ENCODE data around the gene MSMB. TPM values are rescaled to one million over a fixed set of nuclear protein-coding genes. Genes with fewer than 3 reads are reported as not detected.
"Not testable (repeated sequence)": the region's sequence is repeated elsewhere in the genome, so short reads cannot be mapped to it uniquely, and the experiment has no call there.

Gene MSMB
- total RNA-seq, 1 donor from 2014 or later, result not detected

GRCh38 chr10:46091828-46092523 is 45.9 kb upstream of the MSMB start:
- Mint-ChIP-seq H3K4me1 (ENCODE audit: unreplicated experiment) (peaks cover 17% of the 10 kb centered on the region), H3K27ac (ENCODE audit: unreplicated experiment) (no peak overlapping the region), H3K9me3 (ENCODE audit: unreplicated experiment) (no peaks in the 10 kb centered on the region), H3K4me3 (ENCODE audit: unreplicated experiment) (no peak overlapping the region), H3K27me3 (ENCODE audit: unreplicated experiment) (peaks cover 6% of the 10 kb centered on the region), H3K36me3 (ENCODE audit: low read depth, unreplicated experiment) (no peaks in the 10 kb centered on the region)
- TF ChIP-seq, protein P1, sequence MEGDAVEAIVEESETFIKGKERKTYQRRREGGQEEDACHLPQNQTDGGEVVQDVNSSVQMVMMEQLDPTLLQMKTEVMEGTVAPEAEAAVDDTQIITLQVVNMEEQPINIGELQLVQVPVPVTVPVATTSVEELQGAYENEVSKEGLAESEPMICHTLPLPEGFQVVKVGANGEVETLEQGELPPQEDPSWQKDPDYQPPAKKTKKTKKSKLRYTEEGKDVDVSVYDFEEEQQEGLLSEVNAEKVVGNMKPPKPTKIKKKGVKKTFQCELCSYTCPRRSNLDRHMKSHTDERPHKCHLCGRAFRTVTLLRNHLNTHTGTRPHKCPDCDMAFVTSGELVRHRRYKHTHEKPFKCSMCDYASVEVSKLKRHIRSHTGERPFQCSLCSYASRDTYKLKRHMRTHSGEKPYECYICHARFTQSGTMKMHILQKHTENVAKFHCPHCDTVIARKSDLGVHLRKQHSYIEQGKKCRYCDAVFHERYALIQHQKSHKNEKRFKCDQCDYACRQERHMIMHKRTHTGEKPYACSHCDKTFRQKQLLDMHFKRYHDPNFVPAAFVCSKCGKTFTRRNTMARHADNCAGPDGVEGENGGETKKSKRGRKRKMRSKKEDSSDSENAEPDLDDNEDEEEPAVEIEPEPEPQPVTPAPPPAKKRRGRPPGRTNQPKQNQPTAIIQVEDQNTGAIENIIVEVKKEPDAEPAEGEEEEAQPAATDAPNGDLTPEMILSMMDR (IDR thresholded peaks at IDR 0.05; ENCODE audit: unreplicated experiment), result no peak
- no peak for DNase-seq (ENCODE audit: low spot score)

GRCh38 chr10:46091080-46091827 is 45.2 kb upstream of the MSMB start:
- DNase-seq (ENCODE audit: low spot score), result no peak
- H3K27me3 Mint-ChIP-seq (ENCODE audit: unreplicated experiment), result peaks cover 3% of the 10 kb centered on the region
- no peaks in the 10 kb centered on the region for H3K9me3 Mint-ChIP-seq (ENCODE audit: unreplicated experiment)
- TF ChIP-seq, protein P1 (IDR thresholded peaks at IDR 0.05; ENCODE audit: unreplicated experiment), result no peak
- H3K4me1 Mint-ChIP-seq (ENCODE audit: unreplicated experiment), result peaks cover 10% of the 10 kb centered on the region
- peak overlapping the region; percentile 55 for H3K27ac Mint-ChIP-seq (ENCODE audit: unreplicated experiment)
- H3K36me3 Mint-ChIP-seq (ENCODE audit: low read depth, unreplicated experiment), result no peaks in the 10 kb centered on the region
- no peak overlapping the region for H3K4me3 Mint-ChIP-seq (ENCODE audit: unreplicated experiment)

DNA sequence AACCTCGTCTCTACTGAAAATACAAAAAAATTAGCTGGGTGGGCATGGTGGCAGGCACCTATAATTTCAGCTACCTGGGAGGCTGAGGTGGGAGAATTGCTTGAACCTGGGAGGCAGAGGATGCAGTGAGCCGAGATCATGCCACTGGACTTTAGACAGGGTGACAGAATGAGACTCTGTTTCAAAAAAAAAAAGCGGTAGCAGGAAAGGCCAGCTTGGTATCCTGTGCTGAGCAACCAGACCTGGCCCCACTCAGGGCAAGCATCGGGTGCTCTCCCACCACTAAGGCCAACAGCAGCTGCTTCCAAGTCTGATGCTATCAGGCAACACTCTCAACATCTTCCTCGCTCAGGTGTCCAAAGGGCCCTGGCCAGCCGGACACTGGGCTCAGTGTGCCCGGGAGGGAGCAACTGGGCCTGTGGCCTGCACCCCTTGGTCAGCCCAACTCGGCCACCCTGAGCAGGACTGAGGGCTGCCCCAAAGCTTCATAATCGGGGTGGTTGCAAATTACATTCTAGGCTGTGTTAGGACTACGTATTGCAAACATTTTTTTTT is 44.3 kb upstream of the MSMB start:
- peaks cover 8% of the 10 kb centered on the region for H3K4me1 Mint-ChIP-seq (ENCODE audit: unreplicated experiment)
- TF ChIP-seq, protein P1 (IDR thresholded peaks at IDR 0.05; ENCODE audit: unreplicated experiment), result no peak
- H3K9me3 Mint-ChIP-seq (ENCODE audit: unreplicated experiment), result no peaks in the 10 kb centered on the region
- peaks cover 2% of the 10 kb centered on the region for H3K27me3 Mint-ChIP-seq (ENCODE audit: unreplicated experiment)
- H3K4me3 Mint-ChIP-seq (ENCODE audit: unreplicated experiment), result no peak overlapping the region
- no peak for DNase-seq (ENCODE audit: low spot score)
- peak overlapping the region; percentile 55 for H3K27ac Mint-ChIP-seq (ENCODE audit: unreplicated experiment)
- no peaks in the 10 kb centered on the region for H3K36me3 Mint-ChIP-seq (ENCODE audit: low read depth, unreplicated experiment)

DNA sequence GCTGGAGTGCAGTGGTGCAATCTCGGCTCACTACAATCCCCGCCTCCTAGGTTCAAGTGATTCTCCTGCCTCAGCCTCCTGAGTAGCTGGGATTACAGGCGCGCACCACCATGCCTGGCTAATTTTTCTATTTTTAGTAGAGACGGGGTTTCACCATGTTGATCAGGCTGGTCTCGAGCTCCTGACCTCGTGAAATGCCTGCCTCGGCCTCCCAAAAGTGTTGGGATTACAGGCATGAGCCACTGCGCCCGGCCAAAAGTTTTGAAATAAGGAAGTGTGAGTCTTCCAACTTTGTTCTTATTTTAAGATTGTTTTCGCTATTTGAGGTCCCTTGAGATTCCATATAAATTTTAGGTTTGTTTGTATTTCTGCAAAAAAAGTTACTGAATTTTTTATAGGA is 41.3 kb upstream of the MSMB start:
- not testable (repeated sequence) for DNase-seq (ENCODE audit: low spot score)

DNA sequence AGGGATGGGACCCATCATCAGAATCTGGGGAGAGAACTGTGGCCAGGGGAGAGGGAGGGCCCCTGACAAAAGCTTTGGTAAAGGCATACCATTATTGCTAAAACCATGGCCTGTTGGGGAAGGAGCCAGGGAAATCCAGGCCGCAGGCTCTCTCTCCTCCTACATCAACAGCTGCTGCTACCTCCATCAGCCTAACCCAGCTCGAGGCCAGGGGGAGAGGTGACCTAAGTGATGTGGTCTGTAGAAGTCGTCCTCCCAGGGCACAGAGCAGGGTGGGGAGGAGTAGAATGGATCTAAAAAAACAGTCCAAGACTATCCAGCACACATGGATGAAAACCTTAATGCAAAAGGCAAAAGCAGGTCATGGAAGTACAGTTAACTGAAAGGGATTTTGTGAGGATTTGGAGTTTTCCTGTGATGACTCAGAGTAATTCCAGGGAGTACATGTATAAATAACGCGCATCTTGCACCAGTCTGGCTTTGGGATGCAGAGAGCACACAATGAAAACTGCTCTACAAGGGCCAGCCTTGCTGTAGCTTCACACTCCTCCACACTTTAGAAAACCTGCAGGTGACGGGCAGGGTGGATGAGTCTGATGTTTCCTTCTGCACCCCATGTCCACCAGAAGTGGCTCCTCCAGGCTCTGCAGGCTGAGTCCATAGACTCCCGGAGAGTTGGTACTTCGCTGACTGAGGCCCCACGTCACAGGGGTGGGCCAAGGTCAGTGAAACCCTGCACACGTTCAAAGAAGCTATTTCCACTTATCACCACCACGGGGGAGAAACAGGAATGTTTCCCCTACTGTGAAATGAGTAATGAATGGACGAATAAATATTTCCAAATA is 38.5 kb upstream of the MSMB start:
- H3K27ac Mint-ChIP-seq (ENCODE audit: unreplicated experiment), result no peak overlapping the region
- no peaks in the 10 kb centered on the region for H3K4me1 Mint-ChIP-seq (ENCODE audit: unreplicated experiment)
- H3K27me3 Mint-ChIP-seq (ENCODE audit: unreplicated experiment), result peaks cover 3% of the 10 kb centered on the region
- no peaks in the 10 kb centered on the region for H3K9me3 Mint-ChIP-seq (ENCODE audit: unreplicated experiment)
- no peak for DNase-seq (ENCODE audit: low spot score)
- TF ChIP-seq, protein P1 (IDR thresholded peaks at IDR 0.05; ENCODE audit: unreplicated experiment), result no peak
- H3K36me3 Mint-ChIP-seq (ENCODE audit: low read depth, unreplicated experiment), result no peaks in the 10 kb centered on the region
- H3K4me3 Mint-ChIP-seq (ENCODE audit: unreplicated experiment), result no peak overlapping the region

More for the DNA sequence above, 41.3 kb upstream of the MSMB start:
- H3K27ac Mint-ChIP-seq (ENCODE audit: unreplicated experiment); H3K9me3 Mint-ChIP-seq (ENCODE audit: unreplicated experiment); H3K27me3 Mint-ChIP-seq (ENCODE audit: unreplicated experiment); H3K36me3 Mint-ChIP-seq (ENCODE audit: low read depth, unreplicated experiment); H3K4me3 Mint-ChIP-seq (ENCODE audit: unreplicated experiment); H3K4me1 Mint-ChIP-seq (ENCODE audit: unreplicated experiment): not testable (repeated sequence)

Data from endothelial cell (in vitro differentiated cells).